HEK293 (cell line): ENCODE results near the gene HHEX.

Experiments used
- CTCF ChIA-PET: fragments of 350-600 bp; formaldehyde crosslinking; extraction: SDS; loops from one replicate; lab custom pipeline; 2021; ENCODE audit warnings: antibody characterized with exemption; lab: Yijun Ruan, JAX
- POLR2A ChIA-PET: fragments of 300-600 bp; formaldehyde crosslinking; extraction: SDS; loops from one replicate; lab custom pipeline; 2020; ENCODE audit warnings: antibody characterized with exemption, inconsistent platforms; lab: Yijun Ruan, JAX
- H3K27ac ChIP-seq: fragments of 200-500 bp; sonication (Bioruptor generic); 2 replicates; pipeline ENCODE4 v1.5.1; 2014; ENCODE audit warnings: low read depth, low read length, control low read depth, inconsistent platforms; ENCODE audit errors: extremely low read depth
- H3K36me3 ChIP-seq, 2 experiments: fragments of 200-500 bp in 1 of 2; sonication (Bioruptor generic) in 1 of 2; 1 replicate in 1 of 2; 2 replicates in 1 of 2; pipeline ENCODE4 v1.5.1; 2014 to 2017; ENCODE audit warnings: inconsistent platforms in 2 of 2, low read length in 2 of 2; ENCODE audit not compliant: control insufficient read depth in 2 of 2, insufficient read depth in 1 of 2
- H3K4me1 ChIP-seq: fragments of 200-500 bp; sonication (Bioruptor generic); 2 replicates; pipeline ENCODE4 v1.5.1; 2014; ENCODE audit warnings: mild to moderate bottlenecking, low read length, inconsistent platforms; ENCODE audit not compliant: control insufficient read depth, insufficient read depth
- H3K4me3 ChIP-seq: 2 replicates; pipeline ENCODE4 v1.5.1; 2011; ENCODE audit warnings: low read depth, mild to moderate bottlenecking, control low read depth, low read length, moderate library complexity
- H3K9me3 ChIP-seq: fragments of 200-500 bp; sonication (Bioruptor generic); 2 replicates; pipeline ENCODE4 v1.5.1; 2014; ENCODE audit warnings: low read depth, low read length, inconsistent platforms; ENCODE audit not compliant: control insufficient read depth, insufficient read depth
- EGR2 ChIP-seq: fragments of 450-650 bp; formaldehyde crosslinking; IDR thresholded peaks from 2 replicates; pipeline ENCODE4 v1.5.1; 2016; ENCODE audit warnings: low read depth, missing biosample characterization, missing genetic modification characterization
- GFI1B ChIP-seq: fragments of 450-650 bp; formaldehyde crosslinking; IDR thresholded peaks from 2 replicates; pipeline ENCODE4 v1.5.1; 2016; ENCODE audit warnings: missing biosample characterization, missing genetic modification characterization
- KLF10 ChIP-seq: fragments of 450-650 bp; IDR thresholded peaks from 2 replicates; pipeline ENCODE4 v1.5.1; 2018; ENCODE audit warnings: missing biosample characterization, mild to moderate bottlenecking, missing genetic modification characterization
- ZBTB17 ChIP-seq: fragments of 450-650 bp; formaldehyde crosslinking; IDR thresholded peaks from 2 replicates; pipeline ENCODE4 v1.5.1; 2016; ENCODE audit warnings: missing biosample characterization, missing genetic modification characterization
- ZEB2 ChIP-seq: fragments of 450-650 bp; formaldehyde crosslinking; IDR thresholded peaks from 2 replicates; pipeline ENCODE4 v1.5.1; 2016; ENCODE audit warnings: missing biosample characterization, missing genetic modification characterization
- ZNF138 ChIP-seq: fragments of 450-650 bp; formaldehyde crosslinking; IDR thresholded peaks from 2 replicates; pipeline ENCODE4 v1.5.1; 2016; ENCODE audit warnings: missing biosample characterization, missing genetic modification characterization, borderline replicate concordance
- ZNF175 ChIP-seq: fragments of 450-650 bp; formaldehyde crosslinking; IDR thresholded peaks from 2 replicates; pipeline ENCODE4 v1.5.1; 2016; ENCODE audit warnings: missing biosample characterization, missing genetic modification characterization
- ZNF18 ChIP-seq: fragments of 450-650 bp; formaldehyde crosslinking; IDR thresholded peaks from 2 replicates; pipeline ENCODE4 v1.5.1; 2016; ENCODE audit warnings: missing biosample characterization, missing genetic modification characterization
- ZNF239 ChIP-seq: fragments of 450-650 bp; formaldehyde crosslinking; IDR thresholded peaks from 2 replicates; pipeline ENCODE4 v1.5.1; 2016; ENCODE audit warnings: missing biosample characterization, missing genetic modification characterization
- ZNF266 ChIP-seq: fragments of 450-650 bp; formaldehyde crosslinking; IDR thresholded peaks from 2 replicates; pipeline ENCODE4 v1.5.1; 2016; ENCODE audit warnings: missing biosample characterization, missing genetic modification characterization, low read depth
- ZNF416 ChIP-seq: fragments of 450-650 bp; formaldehyde crosslinking; IDR thresholded peaks from 2 replicates; pipeline ENCODE4 v1.5.1; 2016; ENCODE audit warnings: missing biosample characterization, missing genetic modification characterization
- ZNF629 ChIP-seq: fragments of 450-650 bp; formaldehyde crosslinking; IDR thresholded peaks from 2 replicates; pipeline ENCODE4 v1.5.1; 2017; ENCODE audit warnings: missing biosample characterization, missing genetic modification characterization
- ZNF664 ChIP-seq: fragments of 450-650 bp; formaldehyde crosslinking; IDR thresholded peaks from 2 replicates; pipeline ENCODE4 v1.5.1; 2016; ENCODE audit warnings: missing biosample characterization, missing genetic modification characterization
- ZNF843 ChIP-seq: fragments of 450-650 bp; formaldehyde crosslinking; IDR thresholded peaks from 2 replicates; pipeline ENCODE4 v1.5.1; 2016; ENCODE audit warnings: missing biosample characterization, missing genetic modification characterization
- TF ChIP-seq, protein P1 (sequence below): fragments of 450-650 bp; formaldehyde crosslinking; IDR thresholded peaks from 2 replicates; pipeline ENCODE4 v1.5.1; 2016; ENCODE audit warnings: missing biosample characterization, missing genetic modification characterization, low read depth
- TF ChIP-seq, protein P2 (sequence below): fragments of 450-650 bp; formaldehyde crosslinking; IDR thresholded peaks from 2 replicates; pipeline ENCODE4 v1.5.1; 2016; ENCODE audit warnings: missing biosample characterization, missing genetic modification characterization
- TF ChIP-seq, protein P3 (sequence below): fragments of 450-650 bp; formaldehyde crosslinking; IDR thresholded peaks from 2 replicates; pipeline ENCODE4 v1.5.1; 2016; ENCODE audit warnings: missing biosample characterization, missing genetic modification characterization, borderline replicate concordance

Gene HHEX

GRCh38 chr10:92697663-92698511 is 8.1 kb downstream of the HHEX start (continued):
- TF ChIP-seq, protein P1, sequence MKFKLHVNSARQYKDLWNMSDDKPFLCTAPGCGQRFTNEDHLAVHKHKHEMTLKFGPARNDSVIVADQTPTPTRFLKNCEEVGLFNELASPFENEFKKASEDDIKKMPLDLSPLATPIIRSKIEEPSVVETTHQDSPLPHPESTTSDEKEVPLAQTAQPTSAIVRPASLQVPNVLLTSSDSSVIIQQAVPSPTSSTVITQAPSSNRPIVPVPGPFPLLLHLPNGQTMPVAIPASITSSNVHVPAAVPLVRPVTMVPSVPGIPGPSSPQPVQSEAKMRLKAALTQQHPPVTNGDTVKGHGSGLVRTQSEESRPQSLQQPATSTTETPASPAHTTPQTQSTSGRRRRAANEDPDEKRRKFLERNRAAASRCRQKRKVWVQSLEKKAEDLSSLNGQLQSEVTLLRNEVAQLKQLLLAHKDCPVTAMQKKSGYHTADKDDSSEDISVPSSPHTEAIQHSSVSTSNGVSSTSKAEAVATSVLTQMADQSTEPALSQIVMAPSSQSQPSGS (tag by site-specific recombination), result no peak
- TF ChIP-seq ZNF843 (tag by site-specific recombination) (no peak), ZNF664 (tag by site-specific recombination) (peak; percentile 66; the same call in 1 of the 2 replicates), ZNF266 (tag by site-specific recombination) (no peak), KLF10 (no peak), EGR2 (tag by site-specific recombination) (no peak)
- TF ChIP-seq, protein P2, sequence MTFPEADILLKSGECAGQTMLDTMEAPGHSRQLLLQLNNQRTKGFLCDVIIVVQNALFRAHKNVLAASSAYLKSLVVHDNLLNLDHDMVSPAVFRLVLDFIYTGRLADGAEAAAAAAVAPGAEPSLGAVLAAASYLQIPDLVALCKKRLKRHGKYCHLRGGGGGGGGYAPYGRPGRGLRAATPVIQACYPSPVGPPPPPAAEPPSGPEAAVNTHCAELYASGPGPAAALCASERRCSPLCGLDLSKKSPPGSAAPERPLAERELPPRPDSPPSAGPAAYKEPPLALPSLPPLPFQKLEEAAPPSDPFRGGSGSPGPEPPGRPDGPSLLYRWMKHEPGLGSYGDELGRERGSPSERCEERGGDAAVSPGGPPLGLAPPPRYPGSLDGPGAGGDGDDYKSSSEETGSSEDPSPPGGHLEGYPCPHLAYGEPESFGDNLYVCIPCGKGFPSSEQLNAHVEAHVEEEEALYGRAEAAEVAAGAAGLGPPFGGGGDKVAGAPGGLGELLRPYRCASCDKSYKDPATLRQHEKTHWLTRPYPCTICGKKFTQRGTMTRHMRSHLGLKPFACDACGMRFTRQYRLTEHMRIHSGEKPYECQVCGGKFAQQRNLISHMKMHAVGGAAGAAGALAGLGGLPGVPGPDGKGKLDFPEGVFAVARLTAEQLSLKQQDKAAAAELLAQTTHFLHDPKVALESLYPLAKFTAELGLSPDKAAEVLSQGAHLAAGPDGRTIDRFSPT (tag by site-specific recombination), result no peak

DNA sequence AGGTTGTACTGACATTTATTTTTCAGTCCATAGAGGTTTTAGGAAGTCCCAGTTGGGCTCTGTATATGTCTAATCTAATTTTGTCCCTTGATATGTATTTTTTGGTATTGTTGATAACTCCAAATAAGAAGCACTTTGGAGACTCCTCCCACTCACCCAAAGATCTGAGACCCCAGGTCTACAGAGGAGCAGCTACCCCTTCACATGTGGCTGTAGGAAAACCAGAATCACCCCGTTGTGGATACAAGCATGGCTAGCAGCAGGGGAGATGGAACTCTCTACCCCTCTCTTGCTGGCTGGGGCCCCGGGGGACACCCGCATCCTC is 9.4 kb downstream of the HHEX start:
- POLR2A ChIA-PET, result interaction anchor here (0.7 to 3.0 kb wide), 6 partner anchors 9 to 1104 kb away, joined by 3 to 17 read pairs (median 5); partner anchors contain the start of gene HHEX
- Histone ChIP-seq H3K4me3 (peak overlapping the region; percentile 23), H3K36me3 (peaks cover 0 to 13% of the 10 kb centered on the region in 2 experiments; a peak in 1 of 3 replicates), H3K27ac (peak overlapping the region; percentile 20; the same call in 1 of the 2 replicates), H3K4me1 (no peaks in the 10 kb centered on the region), H3K9me3 (no peaks in the 10 kb centered on the region)
- CTCF ChIA-PET, result no interaction called here
- TF ChIP-seq ZNF18, result 0 out of 2 replicates have a peak, but pooled peaks have one; percentile 4
- no peak for TF ChIP-seq ZNF138 (tag by site-specific recombination)
- no peak for TF ChIP-seq ZNF175 (tag by site-specific recombination)

- Histone ChIP-seq H3K36me3 (peaks cover 0 to 8% of the 10 kb centered on the region in 2 experiments; a peak in 1 of 3 replicates), H3K27ac (peak overlapping the region; percentile 20; the same call in 1 of the 2 replicates), H3K4me3 (peak overlapping the region; percentile 23), H3K9me3 (no peaks in the 10 kb centered on the region), H3K4me1 (no peaks in the 10 kb centered on the region)
- ChIA-PET POLR2A (interaction anchor here (0.7 to 3.0 kb wide), 6 partner anchors 10 to 1104 kb away, joined by 3 to 17 read pairs (median 5); partner anchors contain the start of gene HHEX), CTCF (interaction anchor here (0.6 to 1.0 kb wide), 3 partner anchors 30 to 175 kb away, joined by 3 to 7 read pairs (median 4); no protein-coding TSS in a partner anchor)
- no peak for TF ChIP-seq ZNF239
- TF ChIP-seq ZBTB17 (tag by site-specific recombination), result peak; percentile 67
- TF ChIP-seq, protein P3, sequence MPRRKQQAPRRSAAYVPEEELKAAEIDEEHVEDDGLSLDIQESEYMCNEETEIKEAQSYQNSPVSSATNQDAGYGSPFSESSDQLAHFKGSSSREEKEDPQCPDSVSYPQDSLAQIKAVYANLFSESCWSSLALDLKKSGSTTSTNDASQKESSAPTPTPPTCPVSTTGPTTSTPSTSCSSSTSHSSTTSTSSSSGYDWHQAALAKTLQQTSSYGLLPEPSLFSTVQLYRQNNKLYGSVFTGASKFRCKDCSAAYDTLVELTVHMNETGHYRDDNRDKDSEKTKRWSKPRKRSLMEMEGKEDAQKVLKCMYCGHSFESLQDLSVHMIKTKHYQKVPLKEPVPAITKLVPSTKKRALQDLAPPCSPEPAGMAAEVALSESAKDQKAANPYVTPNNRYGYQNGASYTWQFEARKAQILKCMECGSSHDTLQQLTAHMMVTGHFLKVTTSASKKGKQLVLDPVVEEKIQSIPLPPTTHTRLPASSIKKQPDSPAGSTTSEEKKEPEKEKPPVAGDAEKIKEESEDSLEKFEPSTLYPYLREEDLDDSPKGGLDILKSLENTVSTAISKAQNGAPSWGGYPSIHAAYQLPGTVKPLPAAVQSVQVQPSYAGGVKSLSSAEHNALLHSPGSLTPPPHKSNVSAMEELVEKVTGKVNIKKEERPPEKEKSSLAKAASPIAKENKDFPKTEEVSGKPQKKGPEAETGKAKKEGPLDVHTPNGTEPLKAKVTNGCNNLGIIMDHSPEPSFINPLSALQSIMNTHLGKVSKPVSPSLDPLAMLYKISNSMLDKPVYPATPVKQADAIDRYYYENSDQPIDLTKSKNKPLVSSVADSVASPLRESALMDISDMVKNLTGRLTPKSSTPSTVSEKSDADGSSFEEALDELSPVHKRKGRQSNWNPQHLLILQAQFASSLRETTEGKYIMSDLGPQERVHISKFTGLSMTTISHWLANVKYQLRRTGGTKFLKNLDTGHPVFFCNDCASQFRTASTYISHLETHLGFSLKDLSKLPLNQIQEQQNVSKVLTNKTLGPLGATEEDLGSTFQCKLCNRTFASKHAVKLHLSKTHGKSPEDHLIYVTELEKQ (tag by site-specific recombination), result no peak
- no peak for TF ChIP-seq GFI1B (tag by site-specific recombination)
- TF ChIP-seq ZEB2 (tag by site-specific recombination), result 0 out of 2 replicates have a peak, but pooled peaks have one; percentile 47
- TF ChIP-seq ZNF629 (tag by site-specific recombination), result peak; percentile 46; the same call in 1 of the 2 replicates
- TF ChIP-seq, protein P2 (tag by site-specific recombination), result 0 out of 2 replicates have a peak, but pooled peaks have one; percentile 37
- TF ChIP-seq ZNF416 (tag by site-specific recombination), result no peak
Measured at GRCh38 chr10:92699518-92700381, 10.0 kb downstream of the HHEX start.
